ENCODE measurements around the gene RUNX1.
"Not testable (repeated sequence)": the region's sequence is repeated elsewhere in the genome, so short reads cannot be mapped to it uniquely, and the experiment has no call there.

The RUNX1 gene

DNA sequence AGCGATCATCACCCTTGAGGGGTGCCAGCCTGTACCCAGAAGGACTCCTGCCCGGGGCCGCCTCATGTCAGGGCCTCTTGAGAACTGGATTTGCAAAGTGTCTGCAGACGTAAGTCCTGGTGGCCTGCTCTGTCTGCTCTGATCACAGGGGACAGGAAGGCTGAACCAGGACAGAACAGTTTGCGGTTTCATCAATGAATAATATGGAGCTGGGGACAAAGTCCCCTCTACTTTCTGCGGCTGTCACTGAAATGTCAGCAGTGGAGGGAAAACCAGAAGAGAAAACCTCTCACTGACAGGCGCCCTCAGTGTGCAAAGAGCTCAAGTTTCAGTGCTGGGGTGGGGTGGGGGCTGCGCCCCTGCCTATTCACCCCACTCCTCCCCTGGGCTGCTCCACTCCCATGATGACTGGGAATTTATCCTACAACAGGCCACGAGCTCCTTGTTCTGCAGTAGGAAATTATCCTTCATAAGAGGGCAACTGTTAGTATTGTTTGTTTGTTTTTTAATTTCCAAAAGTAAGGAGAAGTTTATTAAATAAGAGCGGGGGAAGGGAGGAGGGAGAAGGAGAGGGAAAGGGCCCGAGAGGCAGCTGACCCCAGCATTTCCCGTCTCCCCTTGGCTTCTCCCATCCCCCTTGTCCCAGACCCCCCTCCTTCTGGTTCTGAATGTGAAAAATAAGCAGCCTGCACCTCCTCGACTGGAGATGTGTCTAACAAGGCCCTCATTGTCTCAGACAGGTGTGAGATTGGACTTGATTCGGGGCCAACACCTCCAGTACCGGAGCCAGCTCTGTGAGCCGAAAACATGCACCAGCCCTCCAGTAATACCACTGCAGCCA lies 231.1 kb downstream of the RUNX1 start:
- no peak for DNase-seq

DNA sequence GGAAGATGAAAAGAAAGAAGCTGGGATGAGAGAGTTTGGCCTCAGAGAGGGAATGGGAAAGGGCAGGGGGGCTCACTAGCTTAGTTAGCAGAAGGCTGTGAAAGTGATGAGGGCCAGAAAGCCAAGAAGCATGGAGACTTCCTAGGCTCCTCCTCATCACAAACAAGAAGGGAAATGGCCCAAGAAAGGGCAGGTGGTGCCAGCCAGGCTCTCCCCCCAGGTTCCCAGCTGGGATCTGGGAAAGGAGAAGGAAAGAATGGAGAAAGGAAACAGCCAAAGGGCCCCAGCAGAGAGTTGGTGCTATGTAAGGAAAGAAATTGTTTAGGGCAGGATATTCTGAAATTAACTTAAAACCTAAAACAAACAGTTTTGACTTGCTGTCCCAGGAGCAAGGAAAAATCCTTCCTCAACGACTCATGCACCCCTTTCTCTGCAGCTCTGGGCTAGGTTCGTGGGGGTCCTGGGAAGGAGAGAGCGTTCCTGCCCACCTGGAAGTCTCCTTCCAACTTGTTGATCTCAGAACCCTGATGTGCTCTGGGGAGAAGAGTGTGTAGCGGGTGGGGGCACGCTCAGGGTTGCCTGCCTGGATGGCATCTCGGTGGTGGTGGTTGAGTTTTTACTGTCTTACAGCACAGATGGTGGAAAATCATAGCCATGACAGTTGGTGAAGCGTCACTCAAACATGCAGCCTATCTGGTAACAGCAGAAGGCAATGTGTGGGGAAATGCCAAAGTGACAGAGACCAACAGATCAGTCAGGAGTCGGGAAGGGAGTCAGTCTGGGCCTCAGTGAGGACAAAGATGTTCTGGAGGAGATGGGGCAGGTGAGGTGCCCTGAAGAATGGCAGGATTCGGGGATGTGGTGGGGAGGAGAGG lies 233.0 kb downstream of the RUNX1 start:
- DNase-seq, result no peak

DNA sequence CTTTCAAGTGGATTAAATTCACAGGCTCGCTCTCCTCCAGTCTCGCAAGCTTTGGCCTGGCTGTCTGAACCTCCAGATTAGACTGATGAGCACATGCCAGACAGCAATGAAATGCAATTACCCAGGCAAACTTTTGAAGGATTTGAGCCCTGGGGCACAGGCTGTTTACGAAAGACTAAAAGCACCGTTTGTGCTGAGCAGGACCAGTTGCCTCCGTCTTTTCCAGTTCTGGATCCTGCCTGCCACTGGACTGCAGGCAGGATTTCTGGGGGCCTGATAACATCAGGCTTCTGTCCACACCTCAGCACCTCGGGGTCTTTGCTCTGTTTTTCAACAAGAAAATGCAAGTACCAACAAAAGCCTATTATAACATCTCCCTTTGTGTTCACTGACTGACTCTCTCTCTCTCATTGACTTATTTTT lies 234.6 kb downstream of the RUNX1 start:
- DNase-seq, result no peak

- no peak for DNase-seq
Measured at GRCh38 chr21:34813266-34813894, 235.7 kb downstream of the RUNX1 start.

DNA sequence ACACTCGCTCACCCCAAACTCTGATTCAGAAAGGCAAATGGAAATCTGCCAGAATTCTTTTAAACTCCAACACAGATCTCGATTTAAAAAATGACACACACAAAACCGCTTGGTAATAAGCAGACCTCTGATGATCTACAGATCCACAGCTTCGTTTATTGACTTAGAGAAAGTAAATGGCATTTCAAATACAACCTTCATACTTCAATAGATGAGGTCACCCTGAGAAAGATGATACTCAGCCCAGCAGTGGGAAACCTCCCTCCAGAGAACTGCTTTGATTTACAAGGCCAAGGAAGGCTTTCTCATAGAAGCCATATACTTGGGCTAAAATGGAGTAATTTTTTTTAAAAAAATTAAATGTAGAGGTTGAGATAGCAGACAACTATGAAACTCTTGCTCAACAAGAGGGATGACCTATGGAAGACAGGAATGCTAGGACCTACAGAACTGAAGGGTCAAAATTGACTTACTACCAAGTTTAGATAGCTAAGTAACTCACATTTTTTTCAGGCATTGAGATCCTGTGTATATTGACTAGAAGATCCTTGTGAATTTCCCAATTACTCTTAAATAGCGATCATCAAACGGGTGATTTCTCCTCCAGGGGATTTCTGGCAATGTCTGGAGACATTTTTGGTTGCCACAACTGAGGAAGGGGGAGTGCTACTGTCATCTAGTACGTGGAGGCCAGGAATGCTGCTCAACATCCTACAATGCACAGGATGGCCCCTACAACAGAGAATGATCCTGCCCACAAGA lies 236.4 kb downstream of the RUNX1 start:
- DNase-seq, result no peak

DNA sequence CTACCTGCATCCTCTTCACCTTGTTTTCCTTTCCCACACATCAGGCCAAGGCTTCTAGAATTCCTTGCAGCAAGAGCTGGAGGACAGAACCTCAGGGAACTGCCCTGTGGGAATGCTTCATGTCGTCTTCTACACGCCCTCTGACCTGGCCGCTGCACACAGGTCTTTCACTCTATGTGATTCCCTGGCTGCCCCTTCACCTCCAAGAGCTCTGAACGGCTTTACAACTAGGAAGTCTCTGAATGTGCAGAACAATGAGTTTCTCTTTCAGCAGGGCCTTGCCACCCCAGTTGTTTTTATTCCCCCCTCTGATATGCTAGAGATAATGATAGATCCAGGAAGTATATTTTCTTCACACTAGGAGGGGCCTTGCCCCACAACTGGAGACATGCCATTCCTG lies 237.7 kb downstream of the RUNX1 start:
- no peak for DNase-seq

DNA sequence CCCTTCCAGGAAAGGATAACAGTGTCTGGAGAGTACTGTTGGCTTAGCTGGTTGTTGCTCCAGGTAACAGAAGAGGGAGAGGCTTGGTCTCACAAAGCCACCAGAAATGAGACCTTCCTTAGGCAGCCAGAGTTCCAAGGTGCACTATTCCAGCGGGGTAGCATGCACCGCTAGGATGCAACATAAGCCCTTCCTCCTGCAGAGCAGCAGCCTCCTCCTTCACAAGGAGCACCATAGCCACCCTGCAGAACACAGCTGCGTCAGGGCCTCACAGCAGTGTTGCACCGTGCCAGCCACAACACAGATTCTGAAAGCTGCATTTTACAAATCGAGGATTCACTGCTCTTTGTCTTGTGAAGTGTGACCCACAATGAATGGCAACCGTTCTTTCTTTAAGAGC lies 238.3 kb downstream of the RUNX1 start:
- DNase-seq, result no peak

GRCh38 chr21:34809822-34810221 lies 239.3 kb downstream of the RUNX1 start:
- DNase-seq, result no peak

DNA sequence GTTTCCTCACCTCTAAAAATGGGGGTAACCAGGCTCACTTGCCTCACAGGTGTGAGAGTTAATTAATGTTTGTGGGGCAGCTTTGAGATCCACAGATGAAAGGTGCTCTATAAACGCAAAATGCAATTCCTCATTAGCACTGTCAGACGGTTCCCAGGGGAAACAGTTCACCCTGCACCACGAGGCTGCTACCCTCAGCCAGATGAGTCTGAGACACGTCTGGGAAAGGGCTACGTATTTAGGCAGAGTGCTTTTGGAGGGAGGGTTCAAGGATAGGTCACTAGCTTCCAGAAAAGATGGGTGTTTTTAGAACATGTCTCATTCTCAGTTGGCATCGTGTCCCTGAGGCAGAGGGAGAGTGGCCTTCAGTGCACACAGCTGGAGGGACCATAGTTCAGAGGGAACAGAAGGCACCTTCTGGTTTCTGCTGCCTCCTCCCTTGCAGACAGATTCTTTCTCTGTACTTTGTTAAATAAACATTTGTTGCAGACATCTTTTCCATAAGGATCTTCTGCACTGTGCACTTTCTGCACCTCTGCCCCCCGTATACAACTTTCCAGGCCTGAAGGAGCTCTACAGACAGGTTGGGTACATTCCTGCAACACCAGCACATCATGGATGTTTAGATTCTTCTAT lies 240.4 kb downstream of the RUNX1 start:
- no peak for DNase-seq

- DNase-seq, result peak; percentile 44 to 63
Measured at GRCh38 chr21:34807881-34808568, 241.1 kb downstream of the RUNX1 start.

DNA sequence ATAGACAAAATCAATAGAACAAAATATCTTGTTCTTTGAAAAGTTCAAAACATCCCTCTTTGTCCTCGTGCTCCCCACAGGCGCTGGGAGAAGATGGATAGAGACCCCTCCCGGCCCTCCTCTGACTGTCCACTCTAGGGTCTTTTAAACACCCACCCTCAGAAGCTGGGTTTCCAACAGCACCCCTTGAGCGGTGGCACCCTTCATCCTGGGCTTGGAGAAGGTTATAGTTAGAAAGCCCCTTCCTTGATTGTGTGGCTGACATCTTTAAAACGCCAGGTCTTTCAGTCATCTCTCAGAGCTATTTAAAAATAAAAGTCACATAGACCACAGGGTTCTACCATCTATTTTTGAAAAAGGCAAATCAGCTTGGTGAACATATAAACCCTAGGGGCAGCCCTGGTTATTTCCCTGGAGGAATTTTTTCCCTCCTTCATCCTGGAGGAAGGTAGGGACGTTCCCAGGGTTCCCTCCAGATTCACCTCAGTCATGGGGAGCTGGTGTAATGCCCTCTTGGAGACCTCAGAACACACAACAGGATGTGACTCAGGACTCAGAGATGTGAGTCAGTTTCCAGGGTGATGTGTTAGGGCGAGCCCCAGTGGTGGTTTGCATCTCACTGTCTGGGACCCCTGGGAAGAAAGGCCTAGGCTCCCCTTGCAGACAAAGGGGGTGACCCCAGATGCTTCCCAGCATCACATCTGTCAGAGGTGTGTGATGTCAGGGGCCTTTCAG lies 241.8 kb downstream of the RUNX1 start:
- peak; percentile 36 to 81 for DNase-seq

DNA sequence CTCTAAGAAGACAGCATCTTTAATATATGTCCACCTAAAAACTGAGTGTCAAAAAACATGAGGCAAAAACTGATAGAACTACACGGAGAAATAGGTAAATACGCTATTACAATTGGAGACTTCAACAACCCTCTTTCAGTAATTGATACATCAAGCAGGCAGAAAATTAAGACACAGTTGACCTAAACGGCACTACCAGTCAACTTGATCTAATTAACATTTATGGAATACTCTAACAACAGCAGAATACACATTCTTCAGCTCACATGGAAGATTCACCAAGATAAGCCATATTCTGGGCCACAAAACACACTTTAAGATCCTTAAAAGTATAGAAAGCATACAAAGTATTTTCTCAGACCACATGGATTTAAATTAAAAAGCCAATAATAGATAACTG lies 242.7 kb downstream of the RUNX1 start:
- no peak for DNase-seq

- no peak for DNase-seq
Measured at GRCh38 chr21:34805157-34805556, 243.9 kb downstream of the RUNX1 start.

- not testable (repeated sequence) for DNase-seq
Measured at GRCh38 chr21:34804584-34804983, 244.5 kb downstream of the RUNX1 start.

- no peak for DNase-seq
Measured at GRCh38 chr21:34803782-34804370, 245.2 kb downstream of the RUNX1 start.

DNA sequence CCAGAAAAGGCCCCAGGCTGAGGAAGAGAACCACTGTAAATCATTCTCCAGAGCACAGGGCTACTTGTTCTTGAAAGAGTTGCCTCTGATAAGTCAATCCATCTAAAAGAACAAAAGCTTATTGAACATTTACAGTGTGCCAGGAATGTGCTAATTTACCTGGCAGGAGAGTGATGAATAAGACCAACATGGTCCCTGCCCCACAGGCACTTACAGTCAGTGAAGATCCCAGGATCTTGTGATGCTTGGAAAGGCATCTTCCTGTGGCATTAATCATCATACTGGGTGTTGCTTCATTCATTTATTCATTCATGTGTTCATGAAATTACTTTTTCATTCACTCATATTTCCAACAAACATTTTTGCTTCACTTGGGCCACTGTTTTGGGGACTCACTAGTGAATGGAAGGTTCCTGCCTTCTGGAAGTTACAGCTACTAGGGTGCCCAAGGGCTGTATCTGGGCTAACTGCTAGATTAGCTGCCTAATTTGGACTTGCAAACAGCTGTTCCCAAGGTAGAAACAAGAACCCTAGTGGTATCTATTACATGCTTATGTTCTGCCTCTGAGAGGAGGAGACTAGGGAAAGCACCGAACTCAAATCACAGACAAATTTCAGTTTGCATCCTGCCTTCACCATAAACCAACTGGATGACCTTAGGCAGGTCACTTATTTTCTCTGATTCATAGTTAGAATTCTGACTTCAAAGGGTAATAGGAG lies 246.8 kb downstream of the RUNX1 start:
- DNase-seq, result no peak

GRCh38 chr21:34801519-34802132 lies 247.5 kb downstream of the RUNX1 start:
- DNase-seq, result peak in 1 of 2 experiments; percentile 17

GRCh38 chr21:34800797-34801518 lies 248.1 kb downstream of the RUNX1 start:
- no peak for DNase-seq

DNA sequence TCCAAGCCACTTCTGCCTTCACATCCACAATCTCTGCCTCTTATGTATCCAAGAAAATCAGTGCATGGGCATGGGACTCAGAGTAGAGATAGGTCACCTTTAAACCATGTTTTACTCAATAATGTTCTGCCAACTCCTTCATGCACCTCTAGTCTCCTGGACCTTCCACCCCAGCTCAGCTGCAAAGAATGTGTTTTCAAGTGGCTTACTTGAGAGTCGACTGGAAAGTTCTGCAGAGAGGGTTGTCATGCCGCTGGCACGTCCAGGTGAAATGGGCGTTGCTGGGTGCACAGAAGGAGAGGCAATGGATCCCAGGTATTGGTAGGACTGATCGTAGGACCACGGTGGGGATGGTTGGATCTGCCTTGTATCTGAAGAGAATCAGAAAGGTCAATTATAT lies 250.0 kb downstream of the RUNX1 start:
- no peak for DNase-seq

Measured in stimulated activated CD4-positive, alpha-beta T cell treated with anti-CD3 and anti-CD28 coated beads, Interleukin-4, amount 100 ng/mL, for 4 hours (primary cell).